GM21367 (cell line): ENCODE data around the gene EPN1.

ENCODE experiments used
- ATAC-seq: cut with Tn5 transposase; IDR thresholded peaks from one replicate; pipeline ENCODE4 v1.9.1; 2021; ENCODE audit not compliant: unreplicated experiment

Gene EPN1

DNA sequence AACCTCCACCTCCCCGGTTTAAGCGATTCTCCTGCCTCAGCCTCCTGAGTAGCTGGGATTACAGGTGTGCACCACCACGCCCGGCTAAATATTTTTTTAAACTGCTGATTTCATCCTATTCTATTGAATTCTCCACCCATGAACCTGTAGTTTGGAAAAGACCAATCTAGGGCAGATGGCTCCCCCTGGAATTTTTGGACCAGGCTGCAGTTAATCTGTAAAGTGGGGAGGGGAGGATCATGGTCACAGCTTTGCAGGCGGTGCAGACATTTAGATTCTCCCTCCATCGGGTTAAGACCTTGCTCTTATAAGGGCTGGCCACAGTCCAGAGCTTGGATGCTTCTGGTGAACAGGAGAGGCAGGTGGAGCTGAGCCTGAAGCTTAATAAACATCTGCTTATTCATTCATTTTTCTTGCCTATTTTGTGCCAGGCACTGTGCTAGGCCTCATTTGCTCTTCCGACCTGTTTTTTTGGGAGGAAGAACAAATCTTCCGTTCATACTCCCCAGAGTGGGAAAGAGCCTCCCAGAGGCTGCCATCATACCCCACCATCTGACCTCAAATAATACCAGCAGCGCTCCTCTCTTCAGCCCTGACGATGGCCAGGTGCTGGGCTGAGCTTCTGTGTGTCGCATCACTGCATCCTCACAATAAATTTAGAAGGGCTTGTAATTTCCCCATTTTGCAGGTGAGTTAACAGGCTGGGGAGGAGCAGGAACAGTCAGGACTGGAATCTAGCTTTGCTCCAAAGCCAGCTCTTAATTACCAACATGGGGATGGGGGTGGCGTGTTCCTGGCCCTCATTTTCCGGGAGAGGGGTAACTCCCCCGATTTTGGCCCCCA lies 27.9 kb upstream of the EPN1 start:
- no peak for ATAC-seq

DNA sequence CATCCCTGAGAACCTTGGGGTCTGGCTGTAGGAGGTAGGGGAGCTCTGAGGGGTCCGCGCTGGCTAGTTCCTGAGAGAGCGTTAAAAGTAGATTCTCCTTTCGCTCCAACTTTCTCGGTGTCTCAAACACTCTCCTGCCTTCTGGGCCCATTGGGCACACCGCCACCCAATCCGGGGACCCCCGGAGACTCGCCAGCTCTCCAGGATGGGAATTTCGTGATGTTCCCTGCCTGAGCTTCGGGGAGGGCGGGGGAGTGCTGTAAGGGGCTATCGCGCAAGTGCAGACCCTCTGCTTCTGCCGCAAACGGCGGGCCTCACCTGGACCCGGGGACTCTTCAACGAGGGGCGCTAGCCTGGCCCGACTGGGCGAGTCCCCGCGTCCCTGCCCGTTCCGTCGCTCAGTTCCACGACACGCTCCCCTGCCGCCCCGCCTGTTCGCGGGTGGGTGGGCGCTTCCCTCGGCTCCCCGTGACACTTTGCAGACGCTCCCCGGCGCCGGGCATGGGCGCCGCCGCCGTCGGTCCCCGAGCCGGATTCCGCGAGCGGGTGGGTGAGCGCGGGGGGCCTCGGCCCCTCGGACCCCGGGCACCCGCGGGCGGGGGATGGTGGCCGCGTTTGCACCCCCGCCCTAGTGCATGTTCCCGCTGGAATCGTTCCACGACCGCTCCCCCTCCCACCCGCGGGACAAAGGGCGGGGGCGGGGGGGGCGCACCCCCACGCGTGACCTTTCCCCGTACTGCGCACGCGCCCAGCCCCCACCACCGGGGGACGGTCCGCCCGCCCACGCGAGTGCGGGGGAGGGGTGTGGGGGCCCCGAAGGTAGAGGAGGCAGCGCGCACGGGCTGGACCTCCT lies 27.1 kb upstream of the EPN1 start, which contains the start of gene CCDC106:
CCDC106 (plus strand) TSS at position 481 of the 853 bp plus-strand sequence. CDS start 835 bp downstream, outside the sequence.
- ATAC-seq: peak; percentile 28

GRCh38 chr19:55648585-55649267 lies 26.3 kb upstream of the EPN1 start:
- ATAC-seq: no peak

- no peak for ATAC-seq
These were observed 25.5 kb upstream of the EPN1 start for GRCh38 chr19:55649268-55650125.

GRCh38 chr19:55650126-55650557 lies 24.9 kb upstream of the EPN1 start:
- ATAC-seq: no peak

DNA sequence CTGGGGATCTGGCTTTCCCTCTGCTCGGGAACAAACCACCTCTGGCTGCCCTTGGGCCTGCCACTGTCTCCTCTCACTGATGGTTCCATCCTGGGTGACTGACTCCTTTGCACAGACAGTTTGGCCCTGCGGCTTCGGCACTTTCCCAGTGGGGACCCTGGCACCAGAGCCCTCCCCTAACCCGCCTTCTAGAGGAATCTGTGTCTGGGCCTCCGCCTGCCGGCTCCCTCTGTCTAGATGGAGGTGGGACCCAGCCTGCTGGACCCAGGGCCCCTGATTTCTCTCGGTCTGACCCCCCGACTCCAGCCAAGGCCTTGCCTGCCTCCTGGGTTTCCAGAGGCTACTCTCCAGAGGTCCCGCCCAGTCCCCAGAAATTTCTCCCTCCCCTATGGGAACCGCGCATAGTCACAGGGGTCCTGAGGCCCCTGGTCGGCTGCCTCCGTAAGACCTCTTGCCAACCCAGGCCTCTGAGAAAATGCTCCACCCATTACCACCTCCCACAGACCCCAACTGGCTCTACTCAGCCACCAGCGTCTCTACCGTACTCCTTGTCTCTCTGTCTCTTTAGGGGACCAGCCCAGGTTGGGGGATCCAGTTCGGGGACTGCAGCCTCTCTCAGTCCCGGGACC lies 24.3 kb upstream of the EPN1 start:
- no peak for ATAC-seq

DNA sequence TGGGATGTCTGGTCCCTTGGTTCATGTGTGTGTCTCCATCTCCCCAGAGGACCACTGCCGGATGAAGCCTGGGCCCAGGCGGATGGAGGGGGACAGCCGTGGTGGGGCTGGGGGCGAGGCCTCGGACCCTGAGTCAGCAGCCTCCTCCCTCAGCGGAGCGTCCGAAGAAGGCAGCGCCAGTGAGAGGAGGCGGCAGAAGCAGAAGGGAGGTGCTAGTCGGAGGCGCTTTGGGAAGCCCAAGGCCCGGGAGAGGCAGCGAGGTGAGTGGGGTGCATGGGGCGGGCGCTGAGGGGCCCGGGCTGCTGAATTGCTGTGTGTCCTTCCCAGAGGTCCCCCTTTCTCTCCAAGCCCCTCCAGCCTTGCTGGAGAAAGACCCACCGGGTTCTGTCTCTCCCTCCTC lies 23.8 kb upstream of the EPN1 start:
- ATAC-seq: no peak

DNA sequence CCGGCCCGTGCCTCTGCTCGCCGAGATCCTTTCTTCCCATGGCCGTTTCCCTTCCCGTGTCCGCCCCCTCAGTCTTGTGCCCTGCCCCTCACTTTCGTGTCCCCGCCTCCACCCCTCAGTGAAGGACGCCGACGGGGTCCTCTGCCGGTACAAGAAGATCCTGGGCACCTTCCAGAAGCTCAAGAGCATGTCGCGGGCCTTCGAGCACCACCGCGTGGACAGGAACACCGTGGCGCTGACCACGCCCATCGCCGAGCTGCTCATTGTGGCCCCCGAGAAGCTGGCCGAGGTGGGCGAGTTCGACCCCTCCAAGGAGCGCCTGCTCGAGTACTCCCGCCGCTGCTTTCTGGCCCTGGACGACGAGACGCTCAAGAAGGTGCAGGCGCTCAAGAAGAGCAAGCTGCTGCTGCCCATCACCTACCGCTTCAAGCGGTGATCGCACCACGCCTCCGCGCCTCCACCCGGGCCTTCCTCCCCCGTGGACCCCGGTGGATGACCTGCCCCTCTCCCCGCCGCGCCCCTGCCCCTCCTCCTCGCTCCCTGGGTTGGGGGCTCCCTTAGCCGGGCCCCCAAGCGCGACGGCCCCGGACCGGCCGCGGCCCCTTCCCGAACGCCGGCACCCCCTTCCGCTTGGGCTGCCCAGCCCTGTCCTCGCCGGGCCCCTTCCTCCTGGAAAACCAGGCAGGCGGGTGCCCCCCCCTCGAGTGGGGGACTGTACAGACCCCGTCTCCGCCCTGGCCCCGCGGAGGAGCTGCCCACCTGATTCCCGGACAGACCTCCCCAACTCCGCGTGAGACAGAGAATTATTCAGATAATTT lies 22.5 kb upstream of the EPN1 start:
- ATAC-seq: no peak

DNA sequence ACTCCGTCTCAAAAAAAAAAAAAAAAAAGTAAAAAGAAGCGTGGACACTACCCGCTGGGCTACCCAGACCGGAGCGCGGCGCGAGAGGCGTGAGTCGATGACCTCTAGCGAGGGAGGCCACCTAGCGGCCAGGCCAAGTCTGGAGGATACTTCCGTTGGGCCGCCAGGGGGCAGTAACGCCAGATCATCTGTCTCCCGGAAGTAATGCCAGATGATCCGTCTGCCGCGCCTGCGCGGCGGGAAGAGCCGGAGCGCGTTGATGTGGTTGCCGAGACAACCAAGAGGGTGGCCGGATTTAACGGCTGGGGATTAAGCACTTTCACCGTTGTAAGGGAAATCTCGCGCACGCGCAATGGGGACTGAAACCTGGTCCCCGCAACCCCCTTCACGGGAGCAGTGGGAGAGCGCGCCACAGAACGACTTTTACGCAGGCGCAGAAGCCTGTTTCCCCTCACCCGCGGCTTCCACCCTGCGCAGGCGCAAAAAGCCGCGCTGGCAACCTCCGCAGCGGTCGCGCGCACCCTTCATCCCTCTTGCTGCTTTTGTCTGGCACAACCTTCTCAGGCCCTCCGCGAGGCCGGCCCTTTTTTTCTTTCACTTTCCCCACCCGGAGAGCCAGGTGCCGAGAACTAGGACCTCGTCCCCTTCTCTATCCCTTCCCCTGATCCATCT lies 21.2 kb upstream of the EPN1 start:
- peak; percentile 35 for ATAC-seq

GRCh38 chr19:55654323-55654867 lies 20.6 kb upstream of the EPN1 start:
- ATAC-seq: peak; percentile 49

- peak; percentile 32 for ATAC-seq
These were observed 20.0 kb upstream of the EPN1 start, which contains the start of gene U2AF2 for GRCh38 chr19:55654868-55655647. Gene U2AF2, plus strand, starts transcription at chr19:55655035. Its CDS starts 70 bp downstream, at chr19:55655105.

GRCh38 chr19:55655648-55656040 lies 19.4 kb upstream of the EPN1 start:
- no peak for ATAC-seq

GRCh38 chr19:55656552-55656951 lies 18.5 kb upstream of the EPN1 start:
- no peak for ATAC-seq

DNA sequence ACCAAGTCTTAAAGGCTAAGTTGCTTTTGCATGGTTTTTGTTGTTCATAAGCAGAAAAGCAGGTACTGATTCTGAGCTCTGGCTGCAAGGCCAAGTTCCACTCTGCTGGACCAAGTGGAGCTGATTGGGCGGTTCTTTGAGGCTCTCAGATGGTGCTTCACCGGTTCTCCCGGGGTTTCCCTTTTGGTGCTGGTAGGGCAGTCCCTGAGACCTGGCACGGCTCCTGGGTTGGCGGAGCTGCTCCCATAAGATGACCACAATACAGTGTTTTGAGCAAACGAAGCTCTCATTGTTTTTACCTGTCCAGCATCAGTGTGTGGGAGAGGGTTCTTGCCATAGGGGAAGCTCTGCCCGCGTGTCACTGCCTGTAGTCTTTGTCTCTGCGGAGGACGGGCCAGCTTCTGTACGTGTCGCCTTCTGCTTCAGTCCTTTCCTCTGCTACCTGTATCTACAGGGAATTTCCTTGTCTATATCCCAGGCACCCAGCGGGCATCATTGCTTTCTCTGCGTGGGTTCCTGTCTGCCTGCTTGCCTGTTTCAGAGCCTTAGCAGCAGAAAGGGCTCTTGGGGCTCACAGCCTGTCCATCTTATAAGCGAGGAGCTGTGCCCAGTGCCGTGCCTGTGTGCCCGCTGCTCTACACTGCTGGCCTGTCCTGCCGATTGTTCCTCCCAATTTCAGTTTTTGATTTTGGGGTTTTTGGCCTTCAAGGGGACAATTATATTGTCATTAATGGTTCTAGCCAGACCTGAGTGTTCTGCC lies 17.9 kb upstream of the EPN1 start:
- no peak for ATAC-seq

GRCh38 chr19:55658846-55659459 lies 16.1 kb upstream of the EPN1 start:
- ATAC-seq: no peak

- no peak for ATAC-seq
These were observed 15.2 kb upstream of the EPN1 start for GRCh38 chr19:55659822-55660221.
